Endothelial cell of umbilical vein (primary cell): ENCODE measurements around the gene STMN1. TPM values are rescaled to one million over a fixed set of nuclear protein-coding genes. Genes with fewer than 3 reads are reported as not detected.

Experiments used
- BruUV-seq: library from RNA; stranded (reverse); fragments of 400-500 nt; replicated peaks from 2 replicates; lab custom pipeline; 2021; lab: Mats Ljungman, UMichigan
- CTCF ChIA-PET: fragments of 300-600, 350-600 bp; sonication (Branson Sonifier 250); formaldehyde crosslinking; loops from one replicate; lab custom pipeline; 2021; ENCODE audit warnings: antibody characterized with exemption, inconsistent platforms; lab: Charles Lee
- POLR2A ChIA-PET: fragments of 300-600, 350-600 bp; sonication (Branson Sonifier 250); formaldehyde crosslinking; loops from one replicate; lab custom pipeline; 2021; ENCODE audit warnings: antibody characterized with exemption, inconsistent platforms; lab: Charles Lee
- DNase-seq: peaks from one replicate; pipeline ENCODE4 v3.0.0-alpha.2; 2011; ENCODE audit warnings: low read depth, low spot score
- FAIRE-seq: peaks from 2 replicates; lab custom pipeline; 2011; peaks lifted over from hg19 to GRCh38; lab: Jason Lieb, UNC
- H2AFZ ChIP-seq: 2 replicates; pipeline ENCODE4 v1.6.0; 2012; ENCODE audit warnings: low read depth, low read length, control low read depth, inconsistent platforms
- H3K27ac ChIP-seq: 2 replicates; pipeline ENCODE4 v1.5.1; 2011; ENCODE audit warnings: low read depth, mild to moderate bottlenecking, control low read depth, low read length, moderate library complexity; ENCODE audit not compliant: insufficient read depth
- H3K27me3 ChIP-seq, 2 experiments: 2 replicates each; pipeline versions ENCODE4 v1.6.0 to v1.6.1; 2011; ENCODE audit warnings: low read length in 2 of 2, mixed read lengths in 1 of 2; ENCODE audit not compliant: control insufficient read depth in 2 of 2, insufficient read depth in 2 of 2
- H3K36me3 ChIP-seq, 2 experiments: 2 replicates in 1 of 2; 3 replicates in 1 of 2; pipeline ENCODE4 v1.5.1; 2011; ENCODE audit warnings: low read length in 2 of 2, mild to moderate bottlenecking in 1 of 2, moderate library complexity in 1 of 2; ENCODE audit not compliant: control insufficient read depth in 2 of 2, insufficient read depth in 2 of 2; ENCODE audit errors: extremely low read depth in 1 of 2
- H3K4me1 ChIP-seq: 3 replicates; pipeline ENCODE4 v1.5.1; 2011; ENCODE audit warnings: mild to moderate bottlenecking, low read length; ENCODE audit not compliant: control insufficient read depth, insufficient read depth; ENCODE audit errors: extremely low read depth
- H3K4me2 ChIP-seq: 2 replicates; pipeline ENCODE4 v1.6.1; 2011; ENCODE audit warnings: low read length, control low read depth, mixed read lengths; ENCODE audit not compliant: insufficient read depth
- H3K4me3 ChIP-seq, 3 experiments: fragments of 200-600 bp in 1 of 3; sonication (generic), shearing (Covaris generic) in 1 of 3; replicated peaks in 1 of 3; 2 replicates each; pipeline ENCODE4 v1.5.1; 2011 to 2016; ENCODE audit warnings: control low read depth in 3 of 3, low read length in 3 of 3, mild to moderate bottlenecking in 2 of 3, inconsistent platforms in 1 of 3, low read depth in 1 of 3, moderate library complexity in 1 of 3; ENCODE audit not compliant: insufficient read depth in 1 of 3
- H3K79me2 ChIP-seq: 2 replicates; pipeline ENCODE4 v1.6.0; 2012; ENCODE audit warnings: low read length, inconsistent platforms; ENCODE audit not compliant: control insufficient read depth, insufficient read depth
- H3K9ac ChIP-seq: replicated peaks from 2 replicates; pipeline ENCODE3; 2011; ENCODE audit warnings: low read length, control low read depth; ENCODE audit not compliant: insufficient read depth; ENCODE audit errors: extremely low read depth
- H3K9me1 ChIP-seq: replicated peaks from 3 replicates; pipeline ENCODE4 v1.6.0; 2011; ENCODE audit warnings: mild to moderate bottlenecking, low read length; ENCODE audit not compliant: control insufficient read depth, insufficient read depth; ENCODE audit errors: extremely low read depth
- H3K9me3 ChIP-seq: replicated peaks from 2 replicates; pipeline ENCODE4 v1.5.1; 2012; ENCODE audit warnings: low read length, inconsistent platforms; ENCODE audit not compliant: control insufficient read depth, insufficient read depth
- H4K20me1 ChIP-seq: replicated peaks from 2 replicates; pipeline ENCODE3; 2011; ENCODE audit warnings: mild to moderate bottlenecking, low read length; ENCODE audit not compliant: control insufficient read depth, insufficient read depth; ENCODE audit errors: extremely low read depth
- CTCF ChIP-seq, 2 donors: IDR thresholded peaks; 1 replicate in 1 of 2; 2 replicates in 1 of 2; pipeline ENCODE4 v1.5.1; 2011; ENCODE audit warnings: low read length in 2 of 2, mild to moderate bottlenecking in 2 of 2, moderate library complexity in 2 of 2, control low read depth in 1 of 2, inconsistent platforms in 1 of 2, low read depth in 1 of 2; ENCODE audit not compliant: insufficient read depth in 1 of 2; ENCODE audit errors: extremely low read depth in 1 of 2
- EZH2 ChIP-seq: IDR thresholded peaks from 2 replicates; pipeline ENCODE4 v1.6.1; 2012; ENCODE audit warnings: borderline replicate concordance, low read depth, mild to moderate bottlenecking, moderate library complexity, low read length, inconsistent platforms; ENCODE audit not compliant: severe bottlenecking
- FOS ChIP-seq: IDR thresholded peaks from 2 replicates; pipeline ENCODE4 v1.6.1; 2011; ENCODE audit warnings: mild to moderate bottlenecking, low read length, moderate library complexity, borderline replicate concordance; ENCODE audit not compliant: insufficient read depth
- GATA2 ChIP-seq: IDR thresholded peaks from 2 replicates; pipeline ENCODE4 v1.7.0; 2011; ENCODE audit warnings: low read depth, mild to moderate bottlenecking, moderate library complexity, mixed read lengths, low read length; ENCODE audit not compliant: insufficient read length, insufficient read depth
- JUN ChIP-seq: IDR thresholded peaks from 2 replicates; pipeline ENCODE4 v1.6.1; 2011; ENCODE audit warnings: borderline replicate concordance, low read depth; ENCODE audit not compliant: insufficient read length, insufficient read depth
- MAX ChIP-seq: IDR thresholded peaks from 2 replicates; pipeline ENCODE4 v1.6.1; 2011; ENCODE audit not compliant: insufficient read depth, insufficient read length
- MYC ChIP-seq: IDR thresholded peaks from one replicate; pipeline ENCODE4 v1.6.1; 2011; ENCODE audit warnings: mild to moderate bottlenecking, low read depth, low read length
- POLR2A ChIP-seq: IDR thresholded peaks from 2 replicates; pipeline ENCODE4 v1.6.1; 2012; ENCODE audit warnings: low read depth, mild to moderate bottlenecking, control low read depth, low read length
- POLR2AphosphoS5 ChIP-seq: IDR thresholded peaks from 2 replicates; pipeline ENCODE4 v1.6.1; 2012; ENCODE audit warnings: low read depth, mild to moderate bottlenecking, control low read depth, low read length, moderate library complexity; ENCODE audit not compliant: insufficient read depth
- dilution Hi-C: fragments of 300-500 bp; cut with MboI; formaldehyde crosslinking; loops from one replicate; pipeline ENCODE4 v1.15.0; 2019; ENCODE audit warnings: low sequenced_read_pairs; ENCODE audit not compliant: extremely low pct_ligation_motif_present
- intact Hi-C: fragments of 100-400 bp; cut with micrococcal nuclease; formaldehyde crosslinking; loops from one replicate; pipeline ENCODE4 v1.10.0; 2022
- polyA plus RNA-seq, 4 experiments: library from polyadenylated mRNA; depleted of rRNA in 3 of 4; stranded (reverse) in 3 of 4; unstranded in 1 of 4; fragments of >200 nt; gene quantifications; 2 replicates each; pipeline versions ENCODE4 v1.2.1 to v1.2.3, GENCODE V29; 2011 to 2012; ENCODE audit warnings: missing spikeins in 1 of 4
- total RNA-seq: library from RNA; stranded (reverse); gene quantifications from 2 replicates; pipeline ENCODE4 v1.2.3, GENCODE V29; 2021

The STMN1 gene
- total and polyA plus RNA-seq, 2 donors (not counting 3 experiments of a cell fraction or from before 2014, with no cell fraction given), result 102 to 503 TPM

- BruUV-seq, result no TSS peak
- intact Hi-C loops (no loop called here), dilution Hi-C loops (no loop called here)
- Histone ChIP-seq H3K36me3 (no peaks in the 10 kb centered on the region), H3K9me1 (no peaks in the 10 kb centered on the region), H3K27me3 (no peaks in the 10 kb centered on the region), H3K9ac (no peak overlapping the region), H4K20me1 (no peaks in the 10 kb centered on the region), H3K79me2 (peaks cover 11% of the 10 kb centered on the region), H3K9me3 (no peaks in the 10 kb centered on the region), H3K4me1 (peaks cover 21% of the 10 kb centered on the region), H3K4me3 (no peak overlapping the region), H2AFZ (no peak overlapping the region), H3K4me2 (no peak overlapping the region), H3K27ac (no peak overlapping the region)
- ChIA-PET CTCF (interaction anchor here (0.9 to 1.3 kb wide), 2 partner anchors 9 to 141 kb away, joined by 3 to 4 read pairs; partner anchors contain the start of gene PAFAH2), POLR2A (no interaction called here)
- no peak for TF ChIP-seq GATA2
- no peak for TF ChIP-seq EZH2
- no peak for TF ChIP-seq MAX
- TF ChIP-seq CTCF (IDR thresholded peaks at IDR 0.05; ENCODE audit: extremely low read depth in 1 of 2, insufficient read depth in 1 of 2, low read depth in 1 of 2, low read length in 2 of 2), result no peak
- TF ChIP-seq POLR2A, result no peak
- no peak for TF ChIP-seq FOS
- TF ChIP-seq POLR2AphosphoS5, result no peak
- no peak for TF ChIP-seq MYC
- no peak for TF ChIP-seq JUN
- FAIRE-seq (no peak), DNase-seq (no peak)
Measured at GRCh38 chr1:25856856-25857255, 49.4 kb downstream of the STMN1 start.
